NCI-H1105 treated with DMSO at 0.1 percent for 48 hours (cell line): Measurements from ENCODE around the gene EMID1.

Experiments used
- DNase-seq: peaks from one replicate; lab custom pipeline; 2025; lab: John Stamatoyannopoulos, UW

Gene EMID1

DNA sequence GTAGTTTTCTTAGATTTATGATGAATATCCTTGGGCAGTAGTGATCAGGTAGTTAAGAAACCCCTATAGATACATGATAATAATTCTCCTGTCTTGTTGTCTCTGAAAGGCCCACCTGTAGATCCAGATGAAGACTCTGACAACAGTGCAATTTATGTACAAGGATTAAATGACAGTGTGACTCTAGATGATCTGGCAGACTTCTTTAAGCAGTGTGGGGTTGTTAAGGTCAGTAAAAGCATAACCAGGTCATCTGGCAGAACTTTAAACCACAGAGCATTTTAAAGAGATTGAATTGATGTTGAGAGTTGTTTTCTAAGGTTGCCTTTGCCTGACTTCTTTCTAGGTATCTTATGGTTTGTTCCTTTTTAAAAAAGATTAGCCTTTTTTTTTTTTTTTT is 86.7 kb downstream of the EMID1 start:
- DNase-seq = no peak

DNA sequence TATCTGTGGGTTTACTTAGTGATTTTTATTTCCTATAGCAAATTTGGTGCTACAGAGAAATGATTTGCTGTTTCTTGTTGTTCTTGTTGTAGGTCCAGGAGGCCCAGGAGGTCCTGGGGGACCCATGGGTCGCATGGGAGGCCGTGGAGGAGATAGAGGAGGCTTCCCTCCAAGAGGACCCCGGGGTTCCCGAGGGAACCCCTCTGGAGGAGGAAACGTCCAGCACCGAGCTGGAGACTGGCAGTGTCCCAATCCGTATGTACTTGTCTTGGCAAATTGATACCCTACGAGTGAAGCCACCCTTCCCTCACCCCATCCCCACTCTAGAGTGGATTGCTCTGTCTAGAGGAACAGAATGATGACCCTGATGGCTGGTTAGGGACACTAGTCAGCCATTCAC is 92.9 kb downstream of the EMID1 start:
- no peak for DNase-seq

DNA sequence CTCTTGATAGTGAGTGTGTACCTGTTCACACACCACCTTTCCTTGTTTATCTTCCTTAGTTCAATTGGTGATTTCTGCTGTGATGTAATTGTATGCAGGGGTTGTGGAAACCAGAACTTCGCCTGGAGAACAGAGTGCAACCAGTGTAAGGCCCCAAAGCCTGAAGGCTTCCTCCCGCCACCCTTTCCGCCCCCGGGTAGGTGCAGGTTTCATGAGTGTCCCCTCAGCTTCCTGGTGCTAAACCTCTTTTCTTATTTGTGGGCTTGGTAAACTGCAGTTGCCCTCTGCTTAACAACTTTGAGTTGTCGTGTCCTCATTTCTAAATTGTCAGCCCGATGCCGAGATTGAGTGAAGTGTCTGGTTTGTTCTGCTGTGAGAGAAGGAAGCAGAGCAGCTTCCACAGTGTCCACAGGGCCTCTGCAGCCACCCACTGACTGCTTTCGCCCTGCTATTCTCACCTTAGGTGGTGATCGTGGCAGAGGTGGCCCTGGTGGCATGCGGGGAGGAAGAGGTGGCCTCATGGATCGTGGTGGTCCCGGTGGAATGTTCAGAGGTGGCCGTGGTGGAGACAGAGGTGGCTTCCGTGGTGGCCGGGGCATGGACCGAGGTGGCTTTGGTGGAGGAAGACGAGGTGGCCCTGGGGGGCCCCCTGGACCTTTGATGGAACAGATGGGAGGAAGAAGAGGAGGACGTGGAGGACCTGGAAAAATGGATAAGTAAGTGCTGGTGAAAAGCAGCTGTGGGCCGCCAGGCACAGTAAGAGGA is 93.6 kb downstream of the EMID1 start:
- no peak for DNase-seq

DNA sequence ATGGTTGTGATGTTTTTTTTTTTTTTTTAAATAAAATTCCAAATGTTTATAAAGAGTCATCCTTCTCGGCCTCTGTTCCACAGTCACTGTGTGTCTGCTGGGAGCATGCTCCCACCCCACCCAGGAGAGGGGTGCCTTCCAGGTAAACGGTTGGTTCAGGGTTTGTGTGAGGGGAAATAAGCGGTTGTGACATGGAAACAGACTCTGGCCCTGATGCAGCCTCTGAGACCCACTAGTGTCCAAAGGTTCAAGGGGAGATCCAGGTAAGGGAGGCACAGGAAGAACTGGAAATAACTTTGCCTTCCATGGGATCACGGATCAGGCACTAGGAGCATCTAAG is 94.7 kb downstream of the EMID1 start:
- DNase-seq = no peak

DNA sequence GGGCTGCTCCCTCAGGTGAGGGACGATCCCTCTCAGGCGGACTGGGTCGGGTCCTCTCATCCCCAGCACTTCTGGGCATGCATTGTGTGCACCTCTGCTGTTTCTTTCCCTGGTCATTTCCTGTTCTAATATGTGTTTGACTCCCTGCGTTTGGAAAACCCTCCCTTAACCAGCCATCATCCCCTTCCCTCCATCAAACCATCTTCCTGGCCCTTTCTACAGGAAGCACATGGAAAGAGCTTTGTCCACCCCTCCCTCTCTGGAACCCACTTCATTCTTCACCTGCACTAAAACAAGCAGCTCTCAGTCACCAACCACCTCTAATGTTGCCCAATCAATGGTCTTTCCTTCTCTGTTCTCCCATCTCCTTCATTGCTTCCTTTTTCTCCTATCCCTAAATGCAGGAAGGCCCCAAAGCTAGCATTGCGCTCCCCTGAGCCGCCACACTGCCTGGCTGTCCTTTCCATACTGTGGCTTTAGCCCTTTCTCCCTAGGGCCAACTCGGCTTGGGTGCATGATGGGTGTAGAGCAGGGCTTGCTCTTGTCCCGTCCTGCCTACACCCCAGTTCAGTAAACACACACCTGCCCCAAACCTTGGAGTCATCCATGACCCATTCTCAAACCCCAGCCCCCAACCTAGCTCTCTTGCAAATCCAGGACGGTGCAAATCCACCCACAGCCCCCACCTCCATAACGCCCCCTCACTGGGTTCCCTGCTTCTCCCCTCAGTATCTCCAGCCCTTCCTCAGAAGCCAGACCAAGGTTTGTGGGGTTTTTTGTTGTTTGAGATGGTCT is 95.3 kb downstream of the EMID1 start:
- DNase-seq = no peak

DNA sequence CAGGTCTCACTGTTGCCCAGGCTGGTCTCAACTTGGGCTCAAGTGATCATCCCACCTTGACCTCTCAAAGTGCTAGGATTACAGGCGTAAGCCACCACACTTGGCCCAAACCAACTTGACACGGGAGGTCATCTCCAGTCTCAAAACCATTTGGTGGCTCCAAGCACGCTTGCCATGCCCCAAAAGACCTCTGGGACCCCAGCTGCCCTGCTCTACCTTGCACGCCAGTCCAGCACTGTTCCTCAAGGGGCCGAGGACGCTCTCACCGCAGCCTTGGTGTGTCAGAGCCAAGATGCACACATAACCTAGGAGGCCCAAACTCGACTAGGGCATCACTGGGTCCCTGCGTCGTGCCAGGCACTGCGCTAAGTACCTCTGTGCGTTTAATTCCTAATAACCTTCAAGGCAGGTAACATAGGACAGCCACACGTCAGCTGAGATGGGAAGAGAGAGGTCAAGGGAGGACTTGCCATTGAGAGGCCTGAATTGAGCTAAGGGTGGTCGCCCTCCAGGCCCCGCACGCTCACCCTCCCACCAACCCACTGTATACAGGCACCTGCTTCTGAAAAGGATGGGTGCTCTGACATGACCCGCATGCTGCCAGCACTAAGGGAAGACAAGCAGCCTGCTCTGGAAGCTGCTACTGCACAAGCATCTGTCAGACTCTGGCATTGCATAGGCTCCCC is 96.2 kb downstream of the EMID1 start:
- DNase-seq = no peak

DNA sequence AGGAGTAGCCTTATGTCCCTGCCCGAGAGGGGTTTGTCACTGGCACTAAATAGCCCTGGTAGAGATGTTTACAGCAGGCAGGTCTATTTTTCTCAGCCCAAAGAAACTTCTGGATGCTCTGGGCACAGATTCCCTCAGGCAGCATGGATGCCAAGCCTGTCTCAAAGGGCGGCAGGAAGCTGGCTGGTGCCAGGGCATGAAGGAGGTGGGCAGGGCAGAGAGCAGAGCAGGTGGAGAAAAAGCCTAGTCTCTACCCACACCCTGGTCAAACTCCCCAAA is 96.6 kb downstream of the EMID1 start:
- DNase-seq = no peak

DNA sequence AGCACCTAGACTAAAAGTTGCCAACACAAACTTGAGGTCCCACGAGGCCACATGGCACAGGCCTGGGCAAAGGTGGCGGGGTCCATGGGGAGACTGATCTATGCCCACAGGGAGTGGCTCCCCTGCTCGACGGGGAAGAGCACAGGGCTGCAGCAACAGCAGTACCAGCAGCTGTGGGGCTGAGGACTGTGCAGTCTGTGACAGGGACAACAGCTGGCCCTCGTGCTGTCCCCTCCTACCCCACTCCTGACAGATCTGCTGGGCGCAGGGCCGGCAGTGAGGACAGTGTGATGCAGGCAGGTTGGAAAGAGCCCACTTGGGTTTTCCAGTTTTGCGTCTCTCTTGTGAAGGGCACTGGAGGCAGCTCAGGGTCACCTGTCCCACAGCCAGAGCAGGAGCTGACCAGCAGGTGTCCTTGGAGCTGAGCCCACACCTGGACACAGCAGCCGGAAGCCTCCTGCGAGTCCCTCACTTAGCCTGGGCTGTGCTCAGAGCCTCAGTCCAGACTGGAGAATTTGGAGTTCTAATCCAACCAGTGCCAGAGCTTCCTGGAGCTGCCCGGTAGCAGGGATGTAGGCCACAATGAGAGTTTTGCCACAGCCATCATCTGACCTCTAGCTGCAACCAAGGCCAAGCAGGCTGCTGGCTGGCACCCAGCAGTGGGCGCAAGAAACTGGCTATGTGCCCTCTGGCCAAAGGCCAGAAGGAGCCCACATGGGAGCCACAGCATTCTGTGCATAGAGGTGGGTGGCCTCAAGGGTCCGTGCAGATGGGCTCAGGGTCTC is 97.2 kb downstream of the EMID1 start:
- no peak for DNase-seq

DNA sequence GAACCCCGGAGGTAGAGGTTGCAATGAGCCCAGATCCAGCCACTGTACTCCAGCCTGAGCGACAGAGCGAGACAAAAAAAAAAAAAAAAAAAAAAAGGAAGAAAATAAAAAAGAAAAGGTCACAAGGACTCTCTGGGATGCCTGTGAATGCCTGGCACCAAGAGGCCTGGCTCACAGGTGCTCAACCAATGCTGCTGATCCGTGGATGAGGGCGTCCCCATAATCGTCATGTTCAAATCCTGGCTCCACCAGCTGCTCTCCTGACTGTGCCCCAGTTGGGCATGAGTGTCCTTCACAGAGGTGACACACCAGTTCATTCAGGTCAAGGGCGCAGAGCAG is 100.1 kb downstream of the EMID1 start:
- DNase-seq = no peak

DNA sequence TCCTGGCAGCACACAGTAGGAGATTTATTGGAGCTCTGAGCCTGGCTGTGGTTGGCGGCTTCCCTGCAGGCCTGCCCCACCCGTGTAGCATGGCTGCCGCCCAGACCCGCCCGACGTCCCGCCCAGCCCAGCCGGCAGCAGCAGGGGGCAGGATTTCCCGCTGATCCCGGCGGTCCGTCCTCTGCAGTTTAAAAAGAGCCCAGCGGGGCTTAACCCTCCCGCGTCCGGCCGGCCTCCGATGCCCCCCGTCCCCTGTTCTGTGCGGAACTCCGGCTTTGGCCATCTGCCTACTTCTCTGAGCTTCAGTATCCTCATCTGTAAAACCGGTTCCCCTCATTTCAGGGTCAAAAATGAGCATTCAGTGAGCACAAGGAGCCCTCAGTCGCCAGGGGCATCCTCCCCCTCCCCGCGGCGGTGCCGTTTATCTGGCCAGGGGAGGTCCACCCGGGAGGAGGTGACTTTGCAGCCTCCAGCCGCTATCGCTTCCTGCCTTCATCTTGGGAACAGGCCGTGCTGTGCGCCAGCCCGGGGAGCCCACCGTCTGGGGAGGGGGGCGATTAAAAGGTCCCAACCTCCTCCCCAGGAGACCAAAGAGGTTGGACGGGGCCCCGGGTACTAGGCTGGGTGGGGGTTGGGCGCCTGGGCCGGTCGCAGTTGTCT is 100.6 kb downstream of the EMID1 start, which contains the start of gene GAS2L1:
GAS2L1 (plus strand) TSS at position 476 of the 660 bp plus-strand sequence. CDS start 1,456 bp downstream, outside the sequence.
- DNase-seq = peak; percentile 62

DNA sequence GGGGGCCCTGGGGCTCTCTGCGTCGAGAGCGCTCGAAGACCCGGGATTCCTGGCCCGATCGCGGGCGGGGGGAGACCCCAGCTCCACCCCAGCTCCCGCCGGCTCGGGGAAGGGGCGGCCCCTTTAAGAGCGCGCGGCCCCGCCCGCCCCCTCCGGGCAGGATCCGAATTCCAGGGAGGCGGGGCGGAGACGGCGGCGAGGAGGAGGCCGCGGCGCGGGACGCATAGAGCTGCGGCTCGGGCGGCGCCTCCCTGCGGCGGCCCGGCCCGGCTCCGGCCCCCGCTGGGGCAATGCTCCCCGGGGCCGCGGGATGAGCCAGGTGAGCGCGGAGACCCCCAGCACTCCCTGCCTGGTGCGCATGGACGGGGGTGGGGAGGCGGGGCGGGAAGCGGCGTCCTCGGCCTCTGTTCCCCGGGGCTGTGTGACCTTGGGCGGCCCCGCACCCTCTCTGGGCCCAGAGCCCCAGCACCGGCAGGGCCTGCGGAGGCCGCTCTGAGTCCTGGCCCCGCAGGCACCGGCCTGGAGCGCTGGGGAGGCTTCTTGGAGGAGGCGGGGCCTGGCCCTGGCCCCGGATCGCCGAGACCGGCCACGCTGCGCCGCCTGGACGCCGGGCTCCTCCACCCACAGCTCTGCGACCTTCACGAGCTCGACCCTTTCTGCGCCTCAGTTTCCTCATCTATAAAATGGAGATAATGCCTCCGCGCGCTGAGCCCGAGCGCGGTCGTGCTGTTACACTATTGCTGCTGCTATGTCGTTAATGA is 101.3 kb downstream of the EMID1 start:
- peak; percentile 55 for DNase-seq

DNA sequence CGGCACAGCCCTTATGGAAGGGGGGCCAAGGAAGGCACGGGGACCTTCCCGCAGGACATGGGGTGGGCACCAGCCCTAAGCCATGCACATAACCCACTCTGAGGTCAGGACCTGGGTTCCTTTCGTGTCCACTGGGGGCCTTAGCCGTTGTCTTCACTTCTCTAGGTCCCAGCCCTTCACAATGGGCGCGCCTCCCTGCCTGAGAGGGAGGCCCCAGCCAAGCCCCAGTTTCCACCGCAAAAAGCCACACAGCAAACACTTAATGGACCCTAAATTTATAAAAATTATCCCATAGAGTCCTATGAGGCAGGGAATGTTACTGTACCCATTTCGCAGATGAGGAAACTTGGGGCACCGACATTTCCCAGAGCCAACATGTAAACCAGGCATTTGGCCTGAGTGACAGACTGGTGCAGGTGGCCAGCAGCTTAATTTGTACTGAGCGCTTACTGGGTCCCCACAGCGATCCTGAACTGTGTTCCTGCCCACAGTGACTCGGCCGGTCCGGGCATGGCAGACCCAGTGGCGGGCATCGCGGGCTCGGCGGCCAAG is 102.0 kb downstream of the EMID1 start:
- DNase-seq = no peak

DNA sequence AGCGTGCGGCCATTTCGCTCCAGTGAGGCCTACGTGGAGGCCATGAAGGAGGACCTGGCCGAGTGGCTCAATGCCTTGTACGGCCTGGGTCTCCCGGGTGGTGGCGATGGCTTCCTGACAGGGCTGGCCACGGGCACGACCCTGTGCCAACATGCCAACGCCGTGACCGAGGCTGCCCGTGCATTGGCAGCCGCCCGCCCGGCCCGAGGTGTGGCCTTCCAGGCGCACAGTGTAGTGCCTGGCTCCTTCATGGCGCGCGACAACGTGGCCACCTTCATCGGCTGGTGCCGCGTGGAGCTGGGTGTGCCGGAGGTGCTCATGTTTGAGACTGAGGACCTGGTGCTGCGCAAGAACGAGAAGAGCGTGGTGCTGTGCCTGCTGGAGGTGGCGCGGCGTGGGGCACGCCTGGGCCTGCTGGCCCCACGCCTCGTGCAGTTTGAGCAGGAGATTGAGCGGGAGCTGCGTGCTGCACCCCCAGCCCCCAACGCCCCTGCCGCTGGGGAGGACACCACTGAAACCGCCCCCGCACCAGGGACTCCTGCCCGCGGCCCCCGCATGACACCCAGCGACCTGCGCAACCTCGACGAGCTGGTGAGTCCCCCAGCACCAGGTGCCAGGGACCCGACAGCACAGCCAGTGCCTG is 102.6 kb downstream of the EMID1 start:
- DNase-seq = no peak

DNA sequence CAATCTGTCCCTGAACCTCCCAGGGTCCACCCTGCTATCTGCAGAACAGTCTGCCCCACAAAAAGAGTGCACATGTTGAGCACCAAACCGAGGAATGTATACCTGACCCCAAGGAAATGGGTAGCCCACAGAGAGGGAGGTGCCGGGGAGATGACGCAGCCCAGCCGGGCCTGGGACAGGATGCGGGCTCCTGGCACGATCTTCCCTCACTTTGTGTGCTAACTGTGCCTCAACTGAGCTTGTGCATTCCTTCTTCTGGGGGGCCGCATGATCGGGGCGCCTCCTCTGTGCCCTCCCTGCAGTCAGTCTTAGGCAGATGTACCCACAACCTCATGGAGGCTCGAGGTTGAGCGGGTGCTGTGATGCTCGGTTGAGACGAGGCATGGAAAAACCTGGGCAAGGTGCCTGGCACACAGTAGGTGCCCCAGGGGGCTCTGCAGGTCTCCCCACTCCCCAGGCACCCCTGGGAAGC is 103.1 kb downstream of the EMID1 start:
- DNase-seq = no peak
